ENCODE measurements around the gene ITIH2. TPM values are rescaled to one million over a fixed set of nuclear protein-coding genes. Genes with fewer than 3 reads are reported as not detected.
"Not testable (repeated sequence)": the region's sequence is repeated elsewhere in the genome, so short reads cannot be mapped to it uniquely, and the experiment has no call there.

Gene ITIH2
- total RNA-seq, 6 experiments from 2014 or later: 399 to 1,113 (median 694) TPM

DNA sequence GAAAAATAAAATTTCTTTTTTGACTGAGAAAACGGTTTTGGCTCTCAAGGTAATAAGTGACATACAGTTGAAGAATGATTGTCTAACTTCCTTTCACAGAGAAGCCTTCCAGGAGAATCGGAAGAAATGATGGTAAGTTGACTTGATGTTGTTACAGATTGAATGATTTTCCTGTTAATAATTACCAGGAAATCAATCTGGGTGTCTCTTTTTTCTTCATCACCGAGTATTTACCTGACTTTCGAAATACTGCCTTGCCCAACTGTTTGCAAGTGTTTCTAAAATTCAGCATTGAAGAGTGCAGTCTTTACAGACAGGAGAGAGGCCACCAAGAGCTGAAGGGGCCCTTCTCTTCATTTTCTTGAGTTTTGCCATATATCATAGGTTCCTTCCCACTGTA is 4.0 kb downstream of the ITIH2 start:
- Histone ChIP-seq H3K27ac (peak overlapping the region; percentile 54 to 87 (median 55)), H3K36me3 (peaks cover 0 to 15% (median 5%) of the 10 kb centered on the region in 4 donors), H3K27me3 (no peaks in the 10 kb centered on the region), H3K4me1 (peaks cover 0 to 48% (median 6%) of the 10 kb centered on the region in 4 donors), H3K9me3 (no peaks in the 10 kb centered on the region), H3K4me3 (peak overlapping the region in 2 of 3 donors; percentile 53 to 62)
- peak; percentile 53 to 73 (median 59) for ATAC-seq
- WGBS (ENCODE audit: insufficient coverage, low coverage, low lambda C conversion rate, missing lambda C conversion rate): 22% methylated on average over 4 of the region's 4 CpGs
- no peak for TF ChIP-seq POLR2A (IDR thresholded peaks at IDR 0.05)
- TF ChIP-seq, protein P1, sequence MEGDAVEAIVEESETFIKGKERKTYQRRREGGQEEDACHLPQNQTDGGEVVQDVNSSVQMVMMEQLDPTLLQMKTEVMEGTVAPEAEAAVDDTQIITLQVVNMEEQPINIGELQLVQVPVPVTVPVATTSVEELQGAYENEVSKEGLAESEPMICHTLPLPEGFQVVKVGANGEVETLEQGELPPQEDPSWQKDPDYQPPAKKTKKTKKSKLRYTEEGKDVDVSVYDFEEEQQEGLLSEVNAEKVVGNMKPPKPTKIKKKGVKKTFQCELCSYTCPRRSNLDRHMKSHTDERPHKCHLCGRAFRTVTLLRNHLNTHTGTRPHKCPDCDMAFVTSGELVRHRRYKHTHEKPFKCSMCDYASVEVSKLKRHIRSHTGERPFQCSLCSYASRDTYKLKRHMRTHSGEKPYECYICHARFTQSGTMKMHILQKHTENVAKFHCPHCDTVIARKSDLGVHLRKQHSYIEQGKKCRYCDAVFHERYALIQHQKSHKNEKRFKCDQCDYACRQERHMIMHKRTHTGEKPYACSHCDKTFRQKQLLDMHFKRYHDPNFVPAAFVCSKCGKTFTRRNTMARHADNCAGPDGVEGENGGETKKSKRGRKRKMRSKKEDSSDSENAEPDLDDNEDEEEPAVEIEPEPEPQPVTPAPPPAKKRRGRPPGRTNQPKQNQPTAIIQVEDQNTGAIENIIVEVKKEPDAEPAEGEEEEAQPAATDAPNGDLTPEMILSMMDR (IDR thresholded peaks at IDR 0.05): no peak
- intact Hi-C loops (cut with DNase I): no loop called here
- DNase-seq: peak in 1 of 3 donors; percentile 60

- ATAC-seq (peak; percentile 27 to 55 (median 54)), DNase-seq (no peak)
- H3K9me3 ChIP-seq: no peaks in the 10 kb centered on the region
- H3K4me1 ChIP-seq: peaks cover 0 to 45% (median 6%) of the 10 kb centered on the region in 4 donors
- 29% methylated on average over 5 of the region's 5 CpGs for WGBS (ENCODE audit: insufficient coverage, low coverage, low lambda C conversion rate, missing lambda C conversion rate)
- peaks cover 0 to 24% (median 10%) of the 10 kb centered on the region in 4 donors for H3K36me3 ChIP-seq
- TF ChIP-seq, protein P1 (IDR thresholded peaks at IDR 0.05): no peak
- TF ChIP-seq POLR2A (IDR thresholded peaks at IDR 0.05): no peak
- peak overlapping the region; percentile 54 to 87 (median 55) for H3K27ac ChIP-seq
- H3K27me3 ChIP-seq: no peaks in the 10 kb centered on the region
- intact Hi-C loops (cut with DNase I): no loop called here
- H3K4me3 ChIP-seq: peak overlapping the region in 2 of 3 donors; percentile 26 to 53
These were observed 4.9 kb downstream of the ITIH2 start for GRCh38 chr10:7707858-7708622.

DNA sequence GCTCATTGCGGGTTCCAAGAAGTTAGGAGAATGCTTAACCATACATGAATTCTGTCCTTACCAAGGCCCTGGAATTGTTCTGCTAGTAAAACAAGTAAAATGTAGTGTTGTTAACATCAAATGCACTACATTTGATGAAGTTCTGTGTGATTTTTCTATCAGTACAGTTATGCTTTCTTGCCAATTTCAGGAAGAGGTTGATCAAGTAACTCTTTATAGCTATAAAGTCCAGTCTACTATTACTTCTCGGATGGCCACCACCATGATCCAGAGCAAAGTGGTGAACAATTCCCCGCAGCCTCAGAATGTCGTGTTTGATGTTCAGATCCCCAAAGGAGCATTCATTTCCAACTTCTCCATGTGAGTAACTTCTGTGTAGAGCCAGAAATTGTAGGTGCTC is 5.7 kb downstream of the ITIH2 start:
- H3K4me1 ChIP-seq: peaks cover 0 to 45% (median 6%) of the 10 kb centered on the region in 4 donors
- ATAC-seq (no peak), DNase-seq (no peak)
- no peaks in the 10 kb centered on the region for H3K9me3 ChIP-seq
- peak overlapping the region in 2 of 3 donors; percentile 2 to 26 for H3K4me3 ChIP-seq
- peaks cover 0 to 32% (median 13%) of the 10 kb centered on the region in 4 donors for H3K36me3 ChIP-seq
- TF ChIP-seq POLR2A (IDR thresholded peaks at IDR 0.05): no peak
- TF ChIP-seq, protein P1 (IDR thresholded peaks at IDR 0.05): no peak
- H3K27ac ChIP-seq: peak overlapping the region in 2 of 3 donors; percentile 54 to 87
- no peaks in the 10 kb centered on the region for H3K27me3 ChIP-seq
- intact Hi-C loops (cut with DNase I): no loop called here
- 82% methylated on average over 4 of the region's 4 CpGs for WGBS (ENCODE audit: insufficient coverage, low coverage, low lambda C conversion rate, missing lambda C conversion rate)

DNA sequence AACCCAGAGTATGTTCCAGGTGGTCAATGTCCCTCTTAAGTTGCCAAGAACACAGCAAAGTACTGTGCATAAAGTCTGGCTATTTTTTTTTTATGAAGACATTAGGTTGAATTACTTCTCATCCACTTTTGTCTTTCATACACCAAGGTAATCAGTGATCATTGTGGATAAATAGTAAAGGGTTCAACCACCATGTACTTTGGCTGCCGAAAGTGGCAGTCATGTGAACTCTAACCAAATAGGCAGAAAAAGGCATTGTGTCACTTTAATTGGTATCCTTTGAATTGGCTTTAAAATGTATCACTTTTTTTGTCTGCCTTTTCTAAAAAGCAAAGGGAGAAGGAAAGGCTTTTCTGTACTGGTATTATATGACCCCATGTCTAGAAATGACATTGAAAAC is 7.3 kb downstream of the ITIH2 start:
- DNase-seq: peak in 1 of 3 donors; percentile 58
- peak; percentile 34 to 57 (median 46) for ATAC-seq
- intact Hi-C loops (cut with DNase I): no loop called here
- H3K4me3 ChIP-seq: no peak overlapping the region
- peak overlapping the region in 1 of 3 donors; percentile 18 for H3K27ac ChIP-seq
- WGBS (ENCODE audit: insufficient coverage, low coverage, low lambda C conversion rate, missing lambda C conversion rate): 25% methylated on average over 1 of the region's 1 CpG
- no peaks in the 10 kb centered on the region for H3K9me3 ChIP-seq
- TF ChIP-seq, protein P1 (IDR thresholded peaks at IDR 0.05): no peak
- no peak for TF ChIP-seq POLR2A (IDR thresholded peaks at IDR 0.05)
- H3K27me3 ChIP-seq: no peaks in the 10 kb centered on the region
- H3K4me1 ChIP-seq: peaks cover 0 to 45% (median 6%) of the 10 kb centered on the region in 4 donors
- H3K36me3 ChIP-seq: peaks cover 0 to 48% (median 20%) of the 10 kb centered on the region in 4 donors

DNA sequence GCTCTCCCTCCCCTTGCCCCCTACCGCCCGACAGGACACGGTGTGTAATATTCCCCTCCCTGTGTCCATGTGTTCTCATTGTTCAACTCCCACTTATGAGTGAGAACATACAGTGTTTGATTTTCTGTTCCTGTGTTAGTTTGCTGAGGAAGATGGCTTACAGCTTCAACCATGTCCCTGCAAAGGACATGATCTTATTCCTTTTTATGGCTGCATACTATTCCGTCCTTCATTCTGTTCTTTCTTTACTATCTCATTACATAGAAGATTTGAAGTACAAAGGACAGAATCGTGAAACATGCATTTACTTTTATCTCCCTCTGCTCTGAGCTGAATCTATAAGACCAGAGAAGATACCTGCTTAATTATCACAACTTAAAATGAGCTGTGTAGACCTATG is 8.0 kb downstream of the ITIH2 start:
- ATAC-seq; H3K9me3 ChIP-seq; H3K4me3 ChIP-seq; intact Hi-C loops (cut with DNase I); H3K27me3 ChIP-seq; DNase-seq; H3K27ac ChIP-seq: not testable (repeated sequence)
- WGBS (ENCODE audit: insufficient coverage, low coverage, low lambda C conversion rate, missing lambda C conversion rate): 85% methylated on average over 5 of the region's 5 CpGs
- peaks cover 0 to 54% (median 23%) of the 10 kb centered on the region in 4 donors for H3K36me3 ChIP-seq
- peaks cover 0 to 44% (median 6%) of the 10 kb centered on the region in 4 donors for H3K4me1 ChIP-seq

All from right lobe of liver (tissue), 6 donors.